ENCODE results near the gene MKRN2OS.

MKRN2OS gene

GRCh38 chr3:12553921-12554391 is 8.7 kb upstream of the MKRN2OS start (continued):
- TF ChIP-seq ELK4 (IDR thresholded peaks at IDR 0.05; ENCODE audit: borderline replicate concordance, low read depth, low read length) (no peak), WT1 (tag by site-specific recombination; IDR thresholded peaks at IDR 0.05) (no peak), ZNF518A (tag by site-specific recombination; conservative IDR thresholded peaks at IDR 0.05; ENCODE audit: low read depth) (no peak), ZNF704 (tag by site-specific recombination; IDR thresholded peaks at IDR 0.05) (no peak), ZNF501 (tag by site-specific recombination; IDR thresholded peaks at IDR 0.05) (peak; percentile 49; the same call in 1 of the 2 replicates), ZNF23 (tag by site-specific recombination; IDR thresholded peaks at IDR 0.05; ENCODE audit: borderline replicate concordance) (no peak), ZNF335 (tag by site-specific recombination; conservative IDR thresholded peaks at IDR 0.05) (peak; percentile 57), TRIM28 (IDR thresholded peaks at IDR 0.05; ENCODE audit: borderline replicate concordance, low read length) (no peak), MYNN (tag by site-specific recombination; IDR thresholded peaks at IDR 0.05; ENCODE audit: borderline replicate concordance) (no peak), KLF1 (tag by site-specific recombination; IDR thresholded peaks at IDR 0.05) (0 out of 2 replicates have a peak, but pooled peaks have one; percentile 16), CTCF (tag by site-specific recombination; IDR thresholded peaks at IDR 0.05) (peak; percentile 39), ZNF239 (tag by site-specific recombination; IDR thresholded peaks at IDR 0.05) (no peak), SP2 (tag by site-specific recombination; IDR thresholded peaks at IDR 0.05) (no peak), BCL6B (tag by site-specific recombination; IDR thresholded peaks at IDR 0.05) (no peak), ZNF837 (tag by site-specific recombination; IDR thresholded peaks at IDR 0.05) (no peak), ZNF404 (tag by site-specific recombination; IDR thresholded peaks at IDR 0.05) (no peak), ZNF707 (tag by site-specific recombination; IDR thresholded peaks at IDR 0.05) (no peak), ZNF558 (tag by site-specific recombination; IDR thresholded peaks at IDR 0.05) (no peak), ZBTB48 (tag by site-specific recombination; IDR thresholded peaks at IDR 0.05) (peak; percentile 69; the same call in 1 of the 2 replicates), ZNF513 (tag by site-specific recombination; IDR thresholded peaks at IDR 0.05) (no peak), ZNF785 (tag by site-specific recombination; IDR thresholded peaks at IDR 0.05) (peak; percentile 73; the same call in 1 of the 2 replicates), ZNF157 (tag by site-specific recombination; IDR thresholded peaks at IDR 0.05) (no peak), MZF1 (tag by site-specific recombination; IDR thresholded peaks at IDR 0.05; ENCODE audit: borderline replicate concordance) (no peak), ZEB2 (tag by site-specific recombination; IDR thresholded peaks at IDR 0.05) (no peak), HOXC10 (CRISPR knock-in tag; IDR thresholded peaks at IDR 0.05) (no peak), ZNF394 (tag by site-specific recombination; IDR thresholded peaks at IDR 0.05; ENCODE audit: borderline replicate concordance) (peak; percentile 52; the same call in 1 of the 2 replicates), GLIS2 (tag by site-specific recombination; IDR thresholded peaks at IDR 0.05) (peak; percentile 40; the same call in 1 of the 2 replicates), ZNF580 (tag by site-specific recombination; IDR thresholded peaks at IDR 0.05) (no peak), ZNF555 (tag by site-specific recombination; conservative IDR thresholded peaks at IDR 0.05) (no peak)

Measured in HEK293 (cell line).